Activated CD4-positive, alpha-beta T cell treated with anti-CD3 and anti-CD28 coated beads, Interleukin-10, Interleukin-2, amounts not matched to agents 100 ng/mL and 50 ng/mL, durations not matched to agents 16 hours and 8 hours (primary cell): ENCODE data around the gene TAP1.

Experiments used
- DNase-seq: peaks from one replicate; pipeline ENCODE4 v3.0.0-alpha.2; 2020

TAP1 gene

GRCh38 chr6:32796848-32797776 is 56.4 kb downstream of the TAP1 start:
- DNase-seq, result peak; percentile 72
